M059J (cell line): Measurements from ENCODE around the gene ZNF516. TPM values are rescaled to one million over a fixed set of nuclear protein-coding genes. Genes with fewer than 3 reads are reported as not detected.
"Not testable (repeated sequence)": the region's sequence is repeated elsewhere in the genome, so short reads cannot be mapped to it uniquely, and the experiment has no call there.

Experiments
- DNase-seq: peaks from one replicate; pipeline ENCODE4 v3.0.0-alpha.2; 2012; ENCODE audit warnings: low read depth
- total RNA-seq: library from RNA; depleted of rRNA; stranded (reverse); fragments of >200 nt; shearing (Covaris generic); gene quantifications from 2 replicates; pipeline ENCODE4 v1.2.3, GENCODE V29; 2014

ZNF516 gene
- total RNA-seq, 1 experiment from 2014 or later, result 8.9 TPM

- DNase-seq, result peak; percentile 56
These were observed 3.6 kb downstream of the ZNF516 start for GRCh38 chr18:76491473-76491775.

- DNase-seq, result peak; percentile 29
These were observed 4.2 kb downstream of the ZNF516 start for GRCh38 chr18:76490670-76491472.

DNA sequence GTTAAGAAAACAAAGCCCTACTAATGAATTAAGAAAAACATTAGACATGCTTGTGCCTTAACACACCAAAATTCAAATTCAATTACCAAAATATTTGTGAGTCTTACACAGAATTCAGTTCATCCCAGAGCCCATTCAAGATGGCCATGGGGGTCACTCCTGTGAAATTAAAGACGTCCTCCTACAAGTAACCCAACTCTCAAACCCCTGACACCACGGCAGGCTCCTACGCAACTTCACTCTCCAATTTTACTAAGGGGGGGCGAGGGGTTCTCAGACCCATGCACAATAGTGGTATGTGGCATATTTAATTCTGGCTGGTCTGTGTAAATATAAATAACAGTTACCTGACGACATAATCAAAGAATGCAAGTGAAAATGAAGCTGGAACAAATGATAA lies 5.0 kb downstream of the ZNF516 start:
- no peak for DNase-seq

DNA sequence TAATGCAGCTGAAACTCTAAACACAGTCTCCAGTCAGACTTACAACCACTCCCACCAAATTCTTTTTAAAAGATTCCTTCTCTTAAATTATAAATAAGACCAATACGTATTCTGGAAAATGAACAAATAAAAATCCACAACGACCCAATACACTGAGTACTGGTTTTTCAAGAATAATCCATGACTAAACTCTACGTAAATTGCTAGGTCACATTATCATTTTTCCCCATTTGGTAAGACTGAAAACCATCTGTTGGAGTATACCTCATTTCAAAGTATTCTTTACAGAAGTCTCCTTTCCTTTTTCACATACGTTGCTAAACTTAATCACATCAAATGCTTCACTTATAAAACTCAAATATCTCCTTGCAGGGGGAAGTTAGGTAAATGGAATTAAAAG lies 6.0 kb downstream of the ZNF516 start:
- DNase-seq, result no peak

DNA sequence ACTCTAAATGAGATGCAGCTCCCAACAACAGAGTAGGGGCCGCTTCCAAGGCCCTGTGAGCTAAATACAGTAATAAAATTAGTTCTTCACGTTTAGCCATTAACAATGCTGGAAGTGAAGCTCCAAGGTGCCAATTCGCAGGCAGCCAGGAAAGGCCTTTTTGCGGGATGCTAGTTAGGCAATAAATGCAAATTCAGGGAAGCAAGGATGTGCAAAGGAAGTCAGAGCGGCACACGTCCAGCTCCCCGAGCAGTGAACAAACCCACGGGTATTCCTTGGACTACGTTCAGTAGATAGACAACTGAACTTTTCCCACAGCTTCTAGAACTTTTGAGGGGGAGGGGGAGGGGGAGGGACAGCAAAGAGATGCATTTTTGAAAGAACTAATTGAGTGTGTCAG lies 6.9 kb downstream of the ZNF516 start:
- DNase-seq, result no peak

DNA sequence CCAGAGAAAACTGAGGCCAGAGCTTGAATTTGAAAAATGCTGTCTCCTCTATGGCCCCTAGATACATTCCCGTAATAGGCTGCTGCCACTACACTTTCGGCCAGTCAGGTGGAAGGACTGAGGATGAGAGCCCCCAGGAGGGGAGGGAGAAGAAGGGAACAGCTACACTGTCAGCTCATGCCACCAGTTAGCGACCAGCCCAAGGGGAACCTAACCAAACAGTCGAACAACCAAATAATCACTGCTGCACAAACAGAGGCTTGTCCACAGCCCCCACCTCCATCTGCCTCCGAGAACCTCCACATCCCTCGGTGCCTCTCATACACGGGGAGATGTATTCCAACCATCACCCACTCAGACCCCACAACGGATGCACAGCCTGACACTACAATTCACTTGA lies 7.3 kb downstream of the ZNF516 start:
- no peak for DNase-seq

- DNase-seq, result no peak
These were observed 8.0 kb downstream of the ZNF516 start for GRCh38 chr18:76487070-76487469.

GRCh38 chr18:76486574-76486973 lies 8.5 kb downstream of the ZNF516 start:
- no peak for DNase-seq

- DNase-seq, result no peak
These were observed 9.0 kb downstream of the ZNF516 start for GRCh38 chr18:76486038-76486437.

- DNase-seq, result no peak
These were observed 10.2 kb downstream of the ZNF516 start for GRCh38 chr18:76484749-76485387.

- no peak for DNase-seq
These were observed 11.3 kb downstream of the ZNF516 start for GRCh38 chr18:76483780-76484179.

GRCh38 chr18:76482971-76483691 lies 11.9 kb downstream of the ZNF516 start:
- no peak for DNase-seq

DNA sequence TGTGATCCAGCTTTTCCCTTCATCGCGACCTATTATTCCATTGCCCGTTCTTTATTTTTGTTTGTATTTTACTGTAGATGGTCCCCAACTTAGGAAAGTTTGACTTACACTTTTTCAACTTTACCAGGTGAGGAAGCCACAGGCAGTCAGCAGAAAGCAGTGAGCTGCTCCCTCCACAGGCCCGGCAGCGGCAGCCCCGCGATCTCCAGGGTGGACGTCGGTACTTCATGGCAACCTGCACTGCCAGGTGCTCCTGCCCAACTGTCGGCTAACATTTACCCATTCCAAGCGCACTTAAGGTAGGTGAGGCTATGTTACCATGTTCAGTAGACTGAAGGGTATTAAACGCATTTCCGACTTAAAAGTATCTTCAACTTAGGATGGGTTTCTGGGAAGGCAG lies 12.8 kb downstream of the ZNF516 start:
- no peak for DNase-seq

- no peak for DNase-seq
These were observed 14.1 kb downstream of the ZNF516 start for GRCh38 chr18:76480913-76481312.

GRCh38 chr18:76479351-76480238 lies 15.4 kb downstream of the ZNF516 start:
- DNase-seq, result no peak

GRCh38 chr18:76476665-76477561 lies 18.1 kb downstream of the ZNF516 start:
- peak; percentile 92 for DNase-seq

DNA sequence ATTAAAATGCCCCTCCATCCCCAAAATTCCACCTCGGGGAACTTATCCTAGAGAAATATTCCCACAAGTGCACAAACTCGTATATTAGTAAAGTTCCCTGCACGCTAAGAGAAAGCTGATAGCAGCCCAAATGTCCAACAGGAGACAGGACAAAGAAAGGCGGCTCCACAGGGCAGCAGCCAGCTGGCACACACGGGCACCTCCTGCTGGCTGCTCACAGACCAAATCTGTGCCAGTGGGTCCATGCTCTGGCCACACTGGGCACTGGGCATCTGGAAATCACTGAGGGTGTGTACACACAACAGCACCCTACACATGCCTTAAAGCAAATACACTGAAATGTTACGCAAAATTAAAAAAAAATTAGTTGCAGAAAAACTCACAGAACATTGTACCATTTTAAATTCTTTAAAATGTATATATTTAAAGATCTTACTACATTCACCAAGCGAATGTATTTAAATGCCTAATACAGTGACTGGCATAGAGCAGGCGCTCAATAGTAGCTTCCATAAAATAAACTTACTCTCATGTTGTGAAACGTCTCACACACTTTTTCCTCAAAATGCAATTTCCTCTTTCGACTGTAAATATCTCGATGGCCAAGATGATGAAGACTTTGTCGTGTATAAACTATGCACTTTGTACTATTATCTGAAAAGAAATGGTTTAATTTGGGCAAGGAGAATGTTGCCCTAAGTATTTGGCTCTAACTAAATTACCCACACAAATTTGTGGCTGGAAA lies 19.4 kb downstream of the ZNF516 start:
- DNase-seq, result peak; percentile 34

DNA sequence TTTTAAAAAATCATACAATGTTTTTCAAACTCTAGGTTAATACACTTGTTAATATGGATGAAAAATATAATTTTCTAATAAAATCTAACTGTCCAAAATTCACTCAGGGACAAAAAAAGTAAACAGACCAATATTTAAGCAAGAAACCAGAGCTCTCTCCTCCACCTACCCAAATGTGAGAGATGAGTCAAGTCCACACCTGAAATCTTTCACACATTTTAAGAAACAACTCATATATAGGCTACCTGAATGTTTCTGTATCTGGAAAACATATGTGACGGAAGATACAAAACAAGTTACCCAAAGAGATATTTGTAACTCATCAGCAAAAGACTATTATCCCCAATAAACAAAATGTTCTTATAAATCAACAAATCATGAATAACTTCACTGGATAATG lies 20.2 kb downstream of the ZNF516 start:
- no peak for DNase-seq

DNA sequence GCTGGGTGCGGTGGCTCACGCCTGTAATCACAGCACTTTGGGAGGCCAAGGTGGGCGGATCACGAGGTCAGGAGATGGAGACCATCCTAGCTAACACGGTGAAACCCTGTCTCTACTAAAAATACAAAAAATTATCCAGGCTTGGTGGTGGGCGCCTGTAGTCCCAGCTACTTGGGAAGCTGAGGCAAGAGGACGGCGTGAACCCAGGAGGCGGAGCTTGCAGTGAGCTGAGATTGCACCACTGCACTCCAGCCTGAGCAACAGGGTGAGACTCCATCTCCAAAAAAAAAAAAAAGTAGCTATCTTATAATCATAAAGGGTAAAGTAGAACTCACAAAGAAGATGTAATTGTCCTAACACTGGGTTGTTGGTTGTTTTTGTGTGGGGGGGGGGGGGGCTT lies 21.5 kb downstream of the ZNF516 start:
- not testable (repeated sequence) for DNase-seq

DNA sequence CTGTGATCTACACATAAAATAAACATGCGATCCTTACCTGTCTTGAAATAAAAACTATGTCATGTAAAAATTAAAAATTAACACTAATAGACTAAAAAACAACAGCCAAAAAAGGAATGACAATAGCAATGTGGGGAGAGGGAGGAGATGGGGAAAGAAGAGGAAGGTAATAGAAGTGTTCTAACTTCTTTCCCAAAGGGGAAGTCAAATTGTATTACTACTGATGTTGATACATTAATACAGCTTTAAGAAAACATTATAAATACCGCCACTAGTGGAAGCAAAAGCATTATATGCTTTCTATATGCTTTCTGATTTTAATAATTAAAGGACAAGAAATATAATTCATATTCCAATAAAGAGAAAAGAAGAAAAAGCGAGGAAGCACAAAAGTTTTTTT lies 22.2 kb downstream of the ZNF516 start:
- DNase-seq, result no peak
